ENCODE measurements around the gene ASF1A. TPM values are rescaled to one million over a fixed set of nuclear protein-coding genes. Genes with fewer than 3 reads are reported as not detected.

Gene ASF1A
- total RNA-seq, 5 donors from 2014 or later (not counting 1 experiment from before 2014, with no cell fraction given), result 16.8 to 49.6 (median 42.5) TPM

DNA sequence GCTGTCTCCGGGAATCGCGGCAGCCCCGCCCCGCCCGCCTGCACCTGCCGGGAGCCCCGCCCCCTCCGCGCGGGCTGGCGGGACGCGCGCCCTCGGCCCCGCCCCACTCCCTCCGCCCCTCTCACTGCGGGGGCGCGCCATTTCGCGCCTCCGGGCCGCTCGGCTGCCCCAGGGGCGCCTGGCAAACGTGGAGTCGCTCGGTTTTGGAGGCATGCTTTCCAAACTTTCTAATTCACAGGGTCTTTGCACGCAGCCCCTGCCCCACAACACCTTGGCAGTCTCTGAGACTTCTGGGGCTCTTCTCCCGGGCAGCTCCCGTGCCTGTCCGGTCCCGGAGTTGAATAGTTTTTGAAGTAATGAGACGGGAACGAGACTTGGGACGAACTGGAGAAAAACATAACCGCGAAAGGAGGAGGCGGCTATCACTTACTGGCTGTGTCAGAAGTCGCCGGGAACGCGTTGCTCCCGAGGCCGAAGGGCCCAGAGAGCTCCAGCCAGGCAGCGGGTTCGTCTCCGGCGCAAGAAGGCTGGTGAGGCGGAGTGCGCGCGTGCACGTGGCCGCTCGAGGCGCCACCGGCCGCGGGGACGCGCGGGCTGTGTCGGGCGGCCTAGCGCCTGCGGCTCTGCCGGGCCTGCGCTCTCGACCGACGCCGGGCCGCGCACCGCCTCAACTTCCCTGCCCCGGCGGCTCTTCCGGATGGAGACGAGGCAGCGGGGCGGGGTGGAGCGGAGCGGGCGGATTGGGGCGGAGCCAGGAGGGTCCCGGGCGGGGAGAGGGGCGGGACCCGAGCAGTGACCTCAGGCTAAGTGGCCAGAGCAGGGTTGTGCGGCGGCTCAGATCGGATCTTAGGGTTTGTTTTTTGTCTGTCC, 40.7 kb downstream of the ASF1A start, which contains the start of gene MCM9:
TSS of gene MCM9 (minus strand) at position 699 of the 870 bp plus-strand sequence. CDS start 3,436 bp downstream, outside the sequence.
- peak within 1 kb of the TSS; percentile 88 to 89 for H3K27ac Mint-ChIP-seq
- no peaks in the 10 kb centered on the region for H3K9me3 ChIP-seq
- ChIA-PET CTCF (interaction anchor here (0.6 to 1.2 kb wide), 4 partner anchors 45 to 1485 kb away, joined by 4 to 10 read pairs (median 4); partner anchors contain the start of gene CEP85L (in 1 of the 2)), POLR2A (interaction anchor here in 1 of 2 donors (0.5 kb wide), 1 partner anchor 30 kb away, joined by 5 read pairs; no protein-coding TSS in a partner anchor)
- peaks cover 2 to 7% of the 10 kb centered on the region in 2 experiments for H3K4me1 ChIP-seq (ENCODE audit: control insufficient read depth in 1 of 2, extremely low read depth in 1 of 2, insufficient read depth in 2 of 2, low read length in 2 of 2)
- no peaks in the 10 kb centered on the region for H3K27me3 Mint-ChIP-seq
- H3K27me3 ChIP-seq (replicated peaks in 1 of 2; ENCODE audit: control insufficient read depth in 2 of 2, extremely low read depth in 1 of 2, insufficient read depth in 2 of 2, low read length in 1 of 2), result no peaks in the 10 kb centered on the region
- peaks cover 36 to 48% (median 45%) of the 10 kb centered on the region in 3 donors for H3K4me1 Mint-ChIP-seq
- WGBS (ENCODE audit: insufficient coverage), result under 1% methylated on average over 88 of the region's 95 CpGs
- H3K36me3 Mint-ChIP-seq, result peaks cover 40% of the 10 kb centered on the region
- DNase-seq, result peak; percentile 70 to 94 (median 82)
- peak within 1 kb of the TSS; percentile 92 for H3K27ac ChIP-seq (ENCODE audit: low read length)
- no peaks in the 10 kb centered on the region for H3K9me3 Mint-ChIP-seq
- H3K36me3 ChIP-seq (ENCODE audit: control insufficient read depth in 2 of 2, extremely low read depth in 1 of 2, insufficient read depth in 1 of 2, low read length in 1 of 2), result peaks cover 0 to 10% of the 10 kb centered on the region in 2 donors
- peak within 1 kb of the TSS; percentile 96 to 98 for H3K4me3 ChIP-seq (ENCODE audit: control insufficient read depth in 1 of 2, extremely low read depth in 1 of 2, low read length in 1 of 2)
- H3K4me3 Mint-ChIP-seq, result peak within 1 kb of the TSS; percentile 87 to 89 (median 87)
- ATAC-seq (replicated peaks in 1 of 4), result peak; percentile 91 to 93 (median 92)

DNA sequence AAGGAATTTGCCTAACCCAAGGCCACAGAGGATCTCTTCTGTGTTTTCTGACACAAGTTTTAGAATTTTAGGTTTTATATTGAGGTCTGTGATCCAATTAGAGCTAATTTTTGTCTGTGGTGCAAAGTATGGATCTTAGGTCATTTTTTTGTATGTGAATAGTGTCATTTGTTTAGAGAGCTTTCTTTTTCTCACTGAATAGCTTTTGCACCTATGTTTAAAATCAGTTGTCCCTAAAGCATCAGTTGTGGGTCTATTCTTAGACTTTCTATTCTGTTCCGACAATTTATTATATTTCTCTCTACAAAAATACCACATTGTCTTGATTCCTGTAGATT, 41.3 kb downstream of the ASF1A start:
- Histone ChIP-seq H3K36me3 (ENCODE audit: control insufficient read depth in 2 of 2, extremely low read depth in 1 of 2, insufficient read depth in 1 of 2, low read length in 1 of 2) (peaks cover 0 to 10% of the 10 kb centered on the region in 2 donors), H3K4me1 (ENCODE audit: control insufficient read depth in 1 of 2, extremely low read depth in 1 of 2, insufficient read depth in 2 of 2, low read length in 2 of 2) (peaks cover 2 to 7% of the 10 kb centered on the region in 2 experiments), H3K4me3 (ENCODE audit: control insufficient read depth in 1 of 2, extremely low read depth in 1 of 2, low read length in 1 of 2) (peak overlapping the region; percentile 96 to 98), H3K27ac (ENCODE audit: low read length) (peak overlapping the region; percentile 68), H3K27me3 (replicated peaks in 1 of 2; ENCODE audit: control insufficient read depth in 2 of 2, extremely low read depth in 1 of 2, insufficient read depth in 2 of 2, low read length in 1 of 2) (no peaks in the 10 kb centered on the region), H3K9me3 (no peaks in the 10 kb centered on the region)
- no peak for ATAC-seq (replicated peaks in 1 of 4)
- ChIA-PET POLR2A (interaction anchor here in 1 of 2 donors (0.5 to 0.7 kb wide), 3 partner anchors 29 to 285 kb away, joined by 3 to 5 read pairs (median 3); no protein-coding TSS in a partner anchor), CTCF (interaction anchor here in 1 of 2 donors (0.6 to 1.2 kb wide), 4 partner anchors 41 to 139 kb away, joined by 3 to 4 read pairs (median 4); no protein-coding TSS in a partner anchor)
- Mint-ChIP-seq H3K27me3 (no peaks in the 10 kb centered on the region), H3K9me3 (no peaks in the 10 kb centered on the region), H3K27ac (peak overlapping the region; percentile 88 to 89), H3K4me3 (peak overlapping the region; percentile 87 to 89 (median 87)), H3K4me1 (peaks cover 36 to 48% (median 45%) of the 10 kb centered on the region in 3 donors), H3K36me3 (peaks cover 42% of the 10 kb centered on the region)
- no peak for DNase-seq
- WGBS (ENCODE audit: insufficient coverage), result 60% methylated on average over 1 of the region's 1 CpG

DNA sequence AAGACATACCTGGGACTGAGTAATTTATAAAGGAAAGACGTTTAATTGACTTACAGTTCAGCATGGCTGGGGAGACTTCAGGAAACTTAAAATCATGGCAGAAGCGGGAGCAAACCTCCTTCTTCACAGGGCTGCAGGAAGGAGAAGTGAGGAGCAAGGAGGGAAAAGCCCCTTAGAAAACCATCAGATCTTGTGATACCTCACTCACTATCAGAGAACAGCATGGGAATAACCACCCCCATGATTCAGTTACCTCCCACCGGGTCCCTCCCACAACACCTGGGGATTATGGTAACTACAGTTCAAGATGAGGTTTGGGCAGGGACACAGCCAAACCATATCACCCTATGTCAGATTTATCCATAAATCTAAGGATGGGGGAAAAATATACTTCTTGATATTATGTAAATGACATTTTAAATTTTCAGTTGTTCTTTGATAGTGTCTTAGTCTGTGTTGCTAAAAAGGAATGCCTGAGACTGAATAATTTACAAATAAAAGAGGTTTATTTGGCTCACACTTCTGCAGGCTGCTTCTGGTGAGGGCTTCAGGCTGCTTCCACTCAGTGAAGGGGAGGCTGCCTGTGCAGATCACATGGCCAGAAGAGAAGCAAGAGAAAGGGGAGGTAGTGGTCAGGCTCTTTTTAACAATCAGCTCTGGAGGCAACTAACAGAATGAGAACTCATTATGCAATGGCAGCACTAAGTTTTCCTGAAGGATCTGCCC, 42.2 kb downstream of the ASF1A start:
- peaks cover 2 to 7% of the 10 kb centered on the region in 2 experiments for H3K4me1 ChIP-seq (ENCODE audit: control insufficient read depth in 1 of 2, extremely low read depth in 1 of 2, insufficient read depth in 2 of 2, low read length in 2 of 2)
- no peaks in the 10 kb centered on the region for H3K27me3 Mint-ChIP-seq
- H3K4me1 Mint-ChIP-seq, result peaks cover 36 to 48% (median 39%) of the 10 kb centered on the region in 3 donors
- no CpG with 5 or more reads among the region's 3 CpGs for WGBS (ENCODE audit: insufficient coverage)
- no peaks in the 10 kb centered on the region for H3K27me3 ChIP-seq (replicated peaks in 1 of 2; ENCODE audit: control insufficient read depth in 2 of 2, extremely low read depth in 1 of 2, insufficient read depth in 2 of 2, low read length in 1 of 2)
- H3K9me3 Mint-ChIP-seq, result no peaks in the 10 kb centered on the region
- H3K27ac Mint-ChIP-seq, result peak overlapping the region in 1 of 2 donors; percentile 88
- ChIA-PET POLR2A (interaction anchor here in 1 of 2 donors (0.6 to 0.7 kb wide), 2 partner anchors 282 to 286 kb away, joined by 3 read pairs; no protein-coding TSS in a partner anchor), CTCF (interaction anchor here in 1 of 2 donors (0.8 to 1.2 kb wide), 2 partner anchors 42 to 46 kb away, joined by 3 to 4 read pairs; no protein-coding TSS in a partner anchor)
- H3K4me3 Mint-ChIP-seq, result peak overlapping the region; percentile 87 to 89 (median 87)
- peaks cover 34% of the 10 kb centered on the region for H3K36me3 Mint-ChIP-seq
- DNase-seq, result no peak
- H3K36me3 ChIP-seq (ENCODE audit: control insufficient read depth in 2 of 2, extremely low read depth in 1 of 2, insufficient read depth in 1 of 2, low read length in 1 of 2), result peaks cover 4 to 5% of the 10 kb centered on the region in 2 donors
- no peak overlapping the region for H3K4me3 ChIP-seq (ENCODE audit: control insufficient read depth in 1 of 2, extremely low read depth in 1 of 2, low read length in 1 of 2)
- no peak for ATAC-seq (replicated peaks in 1 of 4)
- H3K9me3 ChIP-seq, result no peaks in the 10 kb centered on the region
- no peak overlapping the region for H3K27ac ChIP-seq (ENCODE audit: low read length)

DNA sequence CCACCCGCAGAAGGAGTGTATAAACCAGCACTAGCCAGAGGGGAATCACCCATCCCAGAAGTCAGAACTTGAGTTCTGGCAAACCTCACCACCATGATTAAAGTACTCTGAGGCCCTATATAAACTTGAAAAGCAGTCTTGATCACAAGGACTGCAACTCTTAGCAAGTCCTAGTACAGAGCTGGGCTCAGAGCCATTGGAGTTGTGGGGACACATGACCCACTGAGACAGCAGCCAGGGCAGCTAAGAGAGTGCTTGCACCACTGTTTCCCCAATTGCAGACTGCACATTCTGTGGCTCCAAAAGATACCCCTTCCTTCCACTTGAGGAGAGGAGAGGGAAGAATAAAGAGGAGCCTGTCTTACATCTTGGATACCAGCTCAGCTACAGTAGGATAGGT, 45.7 kb downstream of the ASF1A start:
- Histone ChIP-seq H3K27me3 (replicated peaks in 1 of 2; ENCODE audit: control insufficient read depth in 2 of 2, extremely low read depth in 1 of 2, insufficient read depth in 2 of 2, low read length in 1 of 2) (no peaks in the 10 kb centered on the region), H3K9me3 (no peaks in the 10 kb centered on the region), H3K4me3 (ENCODE audit: control insufficient read depth in 1 of 2, extremely low read depth in 1 of 2, low read length in 1 of 2) (no peak overlapping the region), H3K4me1 (ENCODE audit: control insufficient read depth in 1 of 2, extremely low read depth in 1 of 2, insufficient read depth in 2 of 2, low read length in 2 of 2) (peaks cover 0 to 2% of the 10 kb centered on the region in 2 experiments), H3K36me3 (ENCODE audit: control insufficient read depth in 2 of 2, extremely low read depth in 1 of 2, insufficient read depth in 1 of 2, low read length in 1 of 2) (peaks cover 0 to 5% of the 10 kb centered on the region in 2 donors), H3K27ac (ENCODE audit: low read length) (no peak overlapping the region)
- peaks cover 40% of the 10 kb centered on the region for H3K36me3 Mint-ChIP-seq
- no peak overlapping the region for H3K27ac Mint-ChIP-seq
- CTCF ChIA-PET, result no interaction called here
- peaks cover 16 to 23% (median 16%) of the 10 kb centered on the region in 3 donors for H3K4me1 Mint-ChIP-seq
- ATAC-seq (replicated peaks in 1 of 4) (no peak), DNase-seq (no peak)
- POLR2A ChIA-PET, result no interaction called here
- H3K27me3 Mint-ChIP-seq, result no peaks in the 10 kb centered on the region
- 100% methylated on average over 1 of the region's 1 CpG for WGBS (ENCODE audit: insufficient coverage)
- H3K4me3 Mint-ChIP-seq, result no peak overlapping the region
- H3K9me3 Mint-ChIP-seq, result peaks cover 3 to 23% (median 18%) of the 10 kb centered on the region in 3 donors

DNA sequence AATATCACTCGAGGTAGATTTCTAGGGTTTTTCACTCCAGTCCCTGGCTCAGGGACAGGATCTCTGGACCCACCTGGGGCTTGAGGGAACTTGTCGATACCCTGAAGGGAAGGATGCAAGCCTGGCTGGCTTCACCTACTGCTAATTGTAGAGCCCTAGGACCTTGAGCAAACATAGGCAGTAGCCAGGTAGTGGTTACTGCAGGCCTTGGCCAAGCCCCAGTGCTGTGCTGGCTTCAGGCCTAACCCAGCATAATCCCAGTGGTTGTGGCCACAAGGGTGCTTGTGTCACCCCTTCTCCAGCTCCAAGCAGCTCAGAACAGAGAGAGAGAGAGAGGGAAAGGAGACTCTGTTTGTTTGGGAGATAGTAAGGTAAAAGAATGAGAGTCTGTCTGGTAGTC, 46.8 kb downstream of the ASF1A start:
- Histone ChIP-seq H3K9me3 (no peaks in the 10 kb centered on the region), H3K36me3 (ENCODE audit: control insufficient read depth in 2 of 2, extremely low read depth in 1 of 2, insufficient read depth in 1 of 2, low read length in 1 of 2) (peaks cover 0 to 5% of the 10 kb centered on the region in 2 donors), H3K27me3 (replicated peaks in 1 of 2; ENCODE audit: control insufficient read depth in 2 of 2, extremely low read depth in 1 of 2, insufficient read depth in 2 of 2, low read length in 1 of 2) (no peaks in the 10 kb centered on the region), H3K27ac (ENCODE audit: low read length) (no peak overlapping the region), H3K4me1 (ENCODE audit: control insufficient read depth in 1 of 2, extremely low read depth in 1 of 2, insufficient read depth in 2 of 2, low read length in 2 of 2) (no peaks in the 10 kb centered on the region), H3K4me3 (ENCODE audit: control insufficient read depth in 1 of 2, extremely low read depth in 1 of 2, low read length in 1 of 2) (no peak overlapping the region)
- DNase-seq, result no peak
- 100% methylated on average over 2 of the region's 2 CpGs for WGBS (ENCODE audit: insufficient coverage)
- Mint-ChIP-seq H3K27me3 (no peaks in the 10 kb centered on the region), H3K9me3 (peaks cover 3 to 34% (median 29%) of the 10 kb centered on the region in 3 donors), H3K27ac (no peak overlapping the region), H3K4me1 (peaks cover 9 to 16% (median 9%) of the 10 kb centered on the region in 3 donors), H3K4me3 (no peak overlapping the region), H3K36me3 (peaks cover 46% of the 10 kb centered on the region)
- ATAC-seq (replicated peaks in 1 of 4), result no peak
- CTCF ChIA-PET, result no interaction called here
- POLR2A ChIA-PET, result no interaction called here

DNA sequence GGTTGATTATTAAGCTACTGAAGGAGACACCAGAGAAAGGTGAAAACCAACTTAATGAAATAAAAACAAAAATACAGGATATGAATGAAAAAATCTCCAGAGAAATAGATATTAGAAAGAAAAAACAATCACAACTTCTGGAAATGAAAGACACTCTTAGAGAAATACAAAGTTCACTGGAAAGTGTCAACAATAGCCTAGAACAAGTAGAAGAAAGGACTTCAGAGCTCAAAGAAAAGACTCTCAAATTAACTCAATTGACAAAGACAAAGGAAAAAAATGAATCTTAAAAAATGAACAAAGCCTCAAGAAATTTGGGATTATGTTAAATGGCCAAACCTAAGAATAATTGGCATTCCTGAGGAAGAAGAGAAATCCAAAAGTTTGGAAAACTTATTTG, 51.3 kb downstream of the ASF1A start:
- no peak overlapping the region for H3K27ac ChIP-seq (ENCODE audit: low read length)
- H3K9me3 Mint-ChIP-seq, result peaks cover 9 to 71% (median 53%) of the 10 kb centered on the region in 3 donors
- no peak overlapping the region for H3K27ac Mint-ChIP-seq
- peaks cover 0 to 5% of the 10 kb centered on the region in 2 donors for H3K36me3 ChIP-seq (ENCODE audit: control insufficient read depth in 2 of 2, extremely low read depth in 1 of 2, insufficient read depth in 1 of 2, low read length in 1 of 2)
- H3K4me1 ChIP-seq (ENCODE audit: control insufficient read depth in 1 of 2, extremely low read depth in 1 of 2, insufficient read depth in 2 of 2, low read length in 2 of 2), result no peaks in the 10 kb centered on the region
- POLR2A ChIA-PET, result interaction anchor here in 1 of 2 donors (0.6 kb wide), 1 partner anchor 17 kb away, joined by 5 read pairs; no protein-coding TSS in a partner anchor
- no peak overlapping the region for H3K4me3 ChIP-seq (ENCODE audit: control insufficient read depth in 1 of 2, extremely low read depth in 1 of 2, low read length in 1 of 2)
- H3K36me3 Mint-ChIP-seq, result peaks cover 28% of the 10 kb centered on the region
- H3K27me3 Mint-ChIP-seq, result no peaks in the 10 kb centered on the region
- no peak overlapping the region for H3K4me3 Mint-ChIP-seq
- CTCF ChIA-PET, result interaction anchor here in 1 of 2 donors (0.6 kb wide), 1 partner anchor 165 kb away, joined by 3 read pairs; no protein-coding TSS in a partner anchor
- ATAC-seq (replicated peaks in 1 of 4) (no peak), DNase-seq (no peak)
- peaks cover 2% of the 10 kb centered on the region for H3K9me3 ChIP-seq
- H3K4me1 Mint-ChIP-seq, result no peaks in the 10 kb centered on the region
- H3K27me3 ChIP-seq (replicated peaks in 1 of 2; ENCODE audit: control insufficient read depth in 2 of 2, extremely low read depth in 1 of 2, insufficient read depth in 2 of 2, low read length in 1 of 2), result no peaks in the 10 kb centered on the region

All from T-cell (primary cell).